Measurements from ENCODE around the gene NSD2.
"Not testable (repeated sequence)": the region's sequence is repeated elsewhere in the genome, so short reads cannot be mapped to it uniquely, and the experiment has no call there.

Gene NSD2

DNA sequence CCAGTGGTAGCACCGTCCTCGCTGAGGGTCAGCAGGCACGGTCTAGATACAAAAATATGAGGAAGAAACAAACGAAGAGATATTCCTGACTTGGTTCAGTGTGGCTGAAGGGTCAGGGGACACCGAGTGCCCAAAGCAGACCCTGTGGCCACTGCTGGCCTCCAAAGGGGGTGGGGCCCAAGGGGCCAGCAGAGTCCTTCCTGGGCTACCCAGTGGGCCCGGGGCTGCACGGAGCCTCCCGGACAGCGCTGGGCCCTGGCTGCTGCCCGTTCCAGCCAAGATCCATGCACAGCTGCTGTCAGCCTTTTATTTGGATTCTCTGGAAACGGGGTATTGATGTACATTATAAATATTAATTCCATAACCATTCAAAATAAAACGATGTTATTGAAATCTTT is 117.1 kb downstream of the NSD2 start:
- DNase-seq, result no peak

- no peak for DNase-seq
Measured at GRCh38 chr4:1989533-1990347, 118.5 kb downstream of the NSD2 start.

DNA sequence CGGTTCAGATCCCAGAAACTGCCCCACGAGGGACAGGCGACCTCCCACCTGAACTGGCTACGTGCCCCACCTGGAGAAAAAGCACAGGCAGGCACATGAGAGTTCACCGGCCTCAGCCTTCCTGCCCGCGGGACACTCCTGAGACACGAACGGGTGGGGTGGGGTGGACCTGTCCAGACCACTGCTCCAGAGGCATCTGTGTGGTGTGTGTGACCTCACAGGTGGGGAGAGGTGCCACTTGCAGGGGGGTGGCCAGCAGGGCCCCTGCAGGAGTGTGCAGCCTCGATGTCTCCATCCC is 119.1 kb downstream of the NSD2 start:
- DNase-seq, result no peak

GRCh38 chr4:1990676-1991075 is 119.5 kb downstream of the NSD2 start:
- no peak for DNase-seq

- no peak for DNase-seq
Measured at GRCh38 chr4:1991087-1991486, 119.9 kb downstream of the NSD2 start.

DNA sequence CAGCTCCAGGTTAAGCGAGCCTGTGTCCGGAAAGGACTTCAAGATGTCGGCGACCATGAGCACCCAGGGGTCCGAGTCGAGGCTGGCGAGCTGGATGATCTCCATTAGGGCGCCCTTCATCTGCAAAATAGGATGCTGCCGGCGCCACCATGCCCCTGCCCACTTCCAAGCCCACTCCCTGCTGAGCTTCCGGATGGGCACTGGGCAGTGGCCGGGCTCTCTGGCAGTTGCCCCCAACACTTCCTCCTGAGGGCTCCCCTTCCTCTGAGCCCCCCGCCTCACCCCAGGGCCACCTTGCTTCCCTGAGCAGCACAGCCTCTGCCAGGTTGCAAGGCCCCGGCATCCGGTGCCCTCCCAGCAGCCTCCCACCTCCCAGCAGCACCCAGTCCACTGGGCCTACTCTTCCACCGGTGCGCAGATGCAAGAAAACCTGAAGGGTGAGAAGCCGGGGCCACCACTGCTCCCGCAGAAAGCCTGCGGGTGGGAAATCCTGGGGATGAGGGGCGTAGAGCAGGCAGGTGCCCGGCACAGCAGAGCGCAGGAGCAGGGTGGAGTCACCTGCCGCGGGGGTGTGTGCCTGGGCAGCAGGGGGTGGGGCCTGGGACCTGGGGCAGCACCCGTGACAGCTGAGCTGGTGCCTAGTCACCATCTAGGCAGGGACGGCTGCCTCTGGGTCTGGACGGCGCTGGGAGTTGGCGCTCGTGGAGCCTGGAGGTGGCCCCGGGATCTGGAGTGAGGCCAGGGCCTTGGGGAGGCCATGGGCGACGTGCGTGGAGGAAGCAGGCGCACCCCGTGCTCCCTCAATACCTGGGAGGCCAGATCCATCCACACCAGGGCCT is 120.6 kb downstream of the NSD2 start:
- DNase-seq, result no peak

- DNase-seq, result no peak
Measured at GRCh38 chr4:1992468-1993168, 121.4 kb downstream of the NSD2 start.

DNA sequence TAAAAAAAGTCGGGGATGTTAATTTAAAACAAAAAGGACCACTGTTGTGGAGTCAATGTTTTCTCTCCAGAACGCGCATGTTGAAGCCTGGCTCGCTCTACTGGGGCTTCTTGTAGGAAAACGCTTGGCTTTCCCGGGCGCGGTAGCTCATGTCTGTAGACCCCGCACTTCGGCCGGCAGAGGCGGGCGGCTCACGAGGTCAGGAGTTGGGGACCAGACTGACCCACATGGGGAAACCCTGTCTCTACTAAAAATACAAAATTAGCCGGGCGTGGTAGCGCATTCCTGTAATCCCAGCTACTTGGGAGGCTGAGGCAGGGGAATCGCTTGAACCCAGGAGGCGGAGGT is 122.0 kb downstream of the NSD2 start:
- DNase-seq, result no peak

- not testable (repeated sequence) for DNase-seq
Measured at GRCh38 chr4:1993718-1994516, 122.7 kb downstream of the NSD2 start.

DNA sequence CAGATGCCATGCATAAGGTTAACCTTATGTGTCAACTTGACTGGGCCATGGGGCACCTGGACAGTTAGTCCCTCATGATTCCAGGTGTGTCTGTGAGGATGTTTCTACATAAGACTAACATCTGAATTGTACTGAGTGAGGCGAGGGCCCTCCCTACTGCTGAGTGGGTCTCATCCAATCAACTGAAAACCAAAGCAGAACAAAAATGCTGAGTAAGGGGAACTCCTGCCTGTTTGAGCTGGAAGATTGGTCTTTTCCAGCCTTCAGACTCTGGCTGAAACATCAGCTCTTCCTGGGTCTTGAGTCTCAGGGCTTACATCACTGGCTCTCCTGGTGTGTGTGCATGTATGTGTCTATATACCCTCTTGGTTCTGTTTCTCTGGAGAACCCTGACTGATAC is 123.7 kb downstream of the NSD2 start:
- no peak for DNase-seq

- DNase-seq, result no peak
Measured at GRCh38 chr4:1996866-1997611, 125.8 kb downstream of the NSD2 start.

GRCh38 chr4:1997712-1998111 is 126.5 kb downstream of the NSD2 start:
- DNase-seq, result no peak

- DNase-seq, result no peak
Measured at GRCh38 chr4:1998296-1998695, 127.1 kb downstream of the NSD2 start.

DNA sequence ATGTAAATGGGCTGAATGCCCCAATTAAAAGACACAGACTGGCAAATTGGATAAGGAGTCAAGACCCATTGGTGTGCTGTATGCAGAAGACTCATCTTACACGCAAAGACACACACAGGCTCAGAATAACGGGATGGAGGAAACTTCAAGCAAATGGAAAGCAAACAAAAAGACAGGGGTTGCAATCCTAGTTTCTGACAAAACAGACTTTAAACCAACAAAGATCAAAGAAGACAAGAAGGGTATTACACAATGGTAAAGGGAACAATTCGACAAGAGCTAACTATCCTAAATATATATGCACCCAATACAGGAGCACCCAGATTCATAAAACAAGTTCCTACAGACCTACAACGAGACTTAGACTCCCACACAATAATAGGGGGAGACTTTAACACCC is 128.1 kb downstream of the NSD2 start:
- DNase-seq, result not testable (repeated sequence)

DNA sequence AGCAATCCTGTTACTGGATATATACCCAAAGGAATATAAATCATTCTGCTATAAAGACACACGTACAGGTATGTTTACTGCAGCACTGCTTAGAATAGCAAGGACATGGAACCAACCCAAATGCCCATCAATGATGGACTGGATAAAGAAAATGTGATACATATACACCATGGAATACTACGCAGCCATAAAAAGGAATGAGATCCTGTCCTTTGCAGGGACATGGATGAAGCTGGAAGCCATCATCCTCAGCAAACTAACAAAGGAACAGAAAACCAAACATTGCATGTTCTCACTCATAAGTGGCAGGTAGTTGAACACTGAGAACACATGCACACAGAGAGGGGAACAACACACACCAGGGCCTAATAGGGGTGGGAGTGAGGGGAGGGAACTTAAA is 132.2 kb downstream of the NSD2 start:
- DNase-seq, result not testable (repeated sequence)

DNA sequence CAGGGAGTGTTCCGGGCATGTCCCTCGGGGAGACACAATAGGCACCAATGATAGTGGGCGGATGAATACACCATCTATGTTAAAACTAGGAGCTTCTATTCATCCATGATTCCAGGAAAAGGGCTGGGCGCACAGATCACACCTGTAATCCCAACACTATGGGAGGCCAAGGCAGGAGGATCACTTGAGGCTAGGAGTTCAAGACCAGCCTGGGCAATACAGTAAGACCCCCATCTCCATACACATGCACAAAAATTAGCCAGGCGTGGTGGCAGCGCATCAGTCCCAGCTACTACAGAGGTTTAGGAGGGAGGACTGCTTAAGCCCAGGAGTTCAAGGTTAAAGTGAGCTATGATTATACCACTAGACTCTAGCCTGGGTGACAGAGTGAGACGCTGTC is 135.2 kb downstream of the NSD2 start:
- DNase-seq, result no peak

- DNase-seq, result no peak
Measured at GRCh38 chr4:2006956-2007653, 135.9 kb downstream of the NSD2 start.

GRCh38 chr4:2007804-2008670 is 136.8 kb downstream of the NSD2 start:
- DNase-seq, result no peak

DNA sequence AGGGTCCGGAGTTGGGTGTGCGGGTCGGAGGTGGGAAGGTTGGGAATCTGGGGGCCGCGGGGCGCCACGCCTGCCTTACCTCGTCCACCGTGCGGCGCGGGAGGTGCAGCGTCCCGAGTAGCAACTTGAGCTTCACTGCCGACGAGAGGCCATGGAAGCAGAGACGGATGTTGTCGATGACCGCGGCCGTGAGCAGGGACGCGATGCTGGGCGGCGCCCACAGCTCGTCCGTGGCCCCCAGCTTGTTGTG is 137.4 kb downstream of the NSD2 start:
- DNase-seq, result no peak

DNA sequence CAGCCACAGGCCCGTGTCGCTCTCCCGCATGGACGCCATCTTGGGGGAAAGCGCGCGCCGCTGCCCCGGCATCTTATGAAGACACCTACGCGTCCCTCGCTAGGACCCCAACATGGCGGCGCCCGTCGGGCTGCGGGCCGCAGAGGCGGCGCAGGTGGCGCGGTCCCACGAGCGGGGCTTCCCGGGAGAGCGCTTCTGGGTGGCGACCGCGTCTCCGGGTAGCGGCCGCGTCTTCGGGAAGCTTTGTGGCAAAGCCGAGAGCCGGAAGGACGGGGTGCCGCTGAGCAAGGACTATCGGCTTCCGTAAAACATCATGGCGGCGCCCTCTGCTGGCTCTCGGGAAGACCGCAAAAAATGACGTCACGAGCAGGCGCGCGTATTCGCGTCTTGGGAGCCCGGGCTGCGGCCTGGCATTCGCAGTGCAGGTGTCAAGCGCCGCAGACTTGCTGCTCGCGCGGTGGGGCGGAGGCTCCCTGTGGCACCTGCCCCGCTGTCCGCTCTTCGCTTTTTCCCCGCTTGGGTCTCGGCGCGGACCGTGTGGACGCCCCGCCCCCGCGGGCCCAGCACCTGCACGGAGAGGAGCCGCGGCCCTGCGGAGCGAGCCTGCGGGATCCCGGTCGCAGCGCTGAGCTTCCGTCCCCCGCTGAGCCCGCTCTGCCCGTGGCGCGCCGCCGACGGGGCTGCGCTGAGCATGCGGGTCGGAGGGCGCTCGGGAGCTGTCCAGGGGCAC is 137.9 kb downstream of the NSD2 start, which contains the start of gene NELFA:
NELFA (minus strand) TSS at position 54 of the 730 bp plus-strand sequence; CDS start at position 39, 15 bp downstream.
- peak; percentile 95 for DNase-seq
